ENCODE data around the gene RASGRF1.

The RASGRF1 gene

GRCh38 chr15:78957416-78958093 is 133.0 kb downstream of the RASGRF1 start:
- DNase-seq (ENCODE audit: insufficient read length) (no peak), FAIRE-seq (no peak)
- TF ChIP-seq POLR2AphosphoS5 (IDR thresholded peaks at IDR 0.05; ENCODE audit: low read depth, low read length): no peak
- TF ChIP-seq TAF1 (IDR thresholded peaks at IDR 0.05; ENCODE audit: borderline replicate concordance, low read depth, low read length): no peak
- no peak for TF ChIP-seq POLR2A (IDR thresholded peaks at IDR 0.05; ENCODE audit: low read depth, low read length)

GRCh38 chr15:78956937-78957336 is 133.6 kb downstream of the RASGRF1 start:
- FAIRE-seq (no peak), DNase-seq (ENCODE audit: insufficient read length) (no peak)
- no peak for TF ChIP-seq POLR2AphosphoS5 (IDR thresholded peaks at IDR 0.05; ENCODE audit: low read depth, low read length)
- no peak for TF ChIP-seq TAF1 (IDR thresholded peaks at IDR 0.05; ENCODE audit: borderline replicate concordance, low read depth, low read length)
- no peak for TF ChIP-seq POLR2A (IDR thresholded peaks at IDR 0.05; ENCODE audit: low read depth, low read length)

- DNase-seq (ENCODE audit: insufficient read length) (no peak), FAIRE-seq (no peak)
These were observed 135.2 kb downstream of the RASGRF1 start for GRCh38 chr15:78955355-78955754.

DNA sequence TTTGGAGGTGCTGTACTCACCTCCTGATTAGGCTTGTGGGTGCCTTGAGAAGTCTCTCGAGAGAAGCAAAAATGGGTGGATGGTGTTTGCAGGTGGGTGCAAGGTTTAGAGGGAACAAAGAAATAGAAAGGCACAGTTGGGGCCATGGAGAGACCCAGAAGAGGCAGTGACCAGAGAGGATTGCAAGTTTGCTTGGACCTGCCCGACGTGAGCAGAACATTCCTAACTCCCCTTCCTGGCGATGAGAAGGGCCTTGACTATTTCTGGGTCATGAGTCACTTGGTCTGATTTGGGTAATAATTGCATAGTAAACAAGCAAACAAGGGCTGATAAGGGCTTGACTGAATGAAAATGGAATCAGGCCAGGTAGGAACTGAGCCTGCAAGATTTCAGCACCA is 138.7 kb downstream of the RASGRF1 start:
- DNase-seq (ENCODE audit: insufficient read length) (no peak), FAIRE-seq (no peak)
- TF ChIP-seq POLR2A (IDR thresholded peaks at IDR 0.05; ENCODE audit: low read depth, low read length) (no peak), TAF1 (IDR thresholded peaks at IDR 0.05; ENCODE audit: borderline replicate concordance, low read depth, low read length) (no peak), POLR2AphosphoS5 (IDR thresholded peaks at IDR 0.05; ENCODE audit: low read depth, low read length) (no peak)

More at GRCh38 chr15:78955355-78955754, 135.2 kb downstream of the RASGRF1 start:
- no peak for TF ChIP-seq TAF1 (IDR thresholded peaks at IDR 0.05; ENCODE audit: borderline replicate concordance, low read depth, low read length)
- TF ChIP-seq POLR2AphosphoS5 (IDR thresholded peaks at IDR 0.05; ENCODE audit: low read depth, low read length): no peak
- no peak for TF ChIP-seq POLR2A (IDR thresholded peaks at IDR 0.05; ENCODE audit: low read depth, low read length)

GRCh38 chr15:78950902-78951840 is 139.4 kb downstream of the RASGRF1 start:
- no peak for DNase-seq (ENCODE audit: insufficient read length)
- peak; percentile 57 for FAIRE-seq
- TF ChIP-seq POLR2A (IDR thresholded peaks at IDR 0.05; ENCODE audit: low read depth, low read length): no peak
- no peak for TF ChIP-seq TAF1 (IDR thresholded peaks at IDR 0.05; ENCODE audit: borderline replicate concordance, low read depth, low read length)
- TF ChIP-seq POLR2AphosphoS5 (IDR thresholded peaks at IDR 0.05; ENCODE audit: low read depth, low read length): no peak

GRCh38 chr15:78950343-78950742 is 140.2 kb downstream of the RASGRF1 start:
- TF ChIP-seq TAF1 (IDR thresholded peaks at IDR 0.05; ENCODE audit: borderline replicate concordance, low read depth, low read length) (no peak), POLR2AphosphoS5 (IDR thresholded peaks at IDR 0.05; ENCODE audit: low read depth, low read length) (no peak)
- DNase-seq (ENCODE audit: insufficient read length) (no peak), FAIRE-seq (no peak)

GRCh38 chr15:78949461-78949860 is 141.1 kb downstream of the RASGRF1 start:
- DNase-seq (ENCODE audit: insufficient read length) (no peak), FAIRE-seq (no peak)
- TF ChIP-seq TAF1 (IDR thresholded peaks at IDR 0.05; ENCODE audit: borderline replicate concordance, low read depth, low read length): no peak
- TF ChIP-seq POLR2A (IDR thresholded peaks at IDR 0.05; ENCODE audit: low read depth, low read length): no peak
- no peak for TF ChIP-seq POLR2AphosphoS5 (IDR thresholded peaks at IDR 0.05; ENCODE audit: low read depth, low read length)

- no peak for FAIRE-seq
- TF ChIP-seq POLR2AphosphoS5 (IDR thresholded peaks at IDR 0.05; ENCODE audit: low read depth, low read length) (no peak), TAF1 (IDR thresholded peaks at IDR 0.05; ENCODE audit: borderline replicate concordance, low read depth, low read length) (no peak), POLR2A (IDR thresholded peaks at IDR 0.05; ENCODE audit: low read depth, low read length) (no peak)
- no peak for DNase-seq (ENCODE audit: insufficient read length)
These were observed 143.1 kb downstream of the RASGRF1 start for GRCh38 chr15:78947506-78947905.

DNA sequence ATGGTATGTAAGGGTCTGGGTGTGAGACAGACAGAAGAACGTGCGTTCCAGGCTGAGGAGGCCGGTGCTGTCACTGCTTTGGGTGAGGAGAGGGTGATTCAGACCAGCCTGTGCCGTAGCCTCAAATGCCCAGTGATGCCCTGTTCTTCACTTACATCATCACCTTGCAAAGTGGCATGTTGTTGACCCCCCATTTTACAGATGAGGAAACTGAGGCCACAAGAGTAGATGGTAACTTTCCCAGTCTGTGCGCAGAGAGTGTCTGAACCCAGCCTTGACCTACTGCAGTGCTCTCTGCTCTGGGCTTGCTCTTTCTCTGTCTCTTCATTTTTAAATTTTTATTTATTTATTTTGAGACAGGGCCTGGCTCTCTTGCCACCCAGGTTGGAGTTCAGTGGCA is 144.1 kb downstream of the RASGRF1 start:
- DNase-seq (ENCODE audit: insufficient read length) (no peak), FAIRE-seq (no peak)
- TF ChIP-seq POLR2AphosphoS5 (IDR thresholded peaks at IDR 0.05; ENCODE audit: low read depth, low read length): no peak
- no peak for TF ChIP-seq TAF1 (IDR thresholded peaks at IDR 0.05; ENCODE audit: borderline replicate concordance, low read depth, low read length)
- no peak for TF ChIP-seq POLR2A (IDR thresholded peaks at IDR 0.05; ENCODE audit: low read depth, low read length)

GRCh38 chr15:78944669-78945407 is 145.7 kb downstream of the RASGRF1 start, which contains the start of gene CTSH:
Gene CTSH, minus strand, starts transcription at chr15:78945046. Its CDS starts 65 bp downstream, at chr15:78944981.
- peak; percentile 87 for FAIRE-seq

DNA sequence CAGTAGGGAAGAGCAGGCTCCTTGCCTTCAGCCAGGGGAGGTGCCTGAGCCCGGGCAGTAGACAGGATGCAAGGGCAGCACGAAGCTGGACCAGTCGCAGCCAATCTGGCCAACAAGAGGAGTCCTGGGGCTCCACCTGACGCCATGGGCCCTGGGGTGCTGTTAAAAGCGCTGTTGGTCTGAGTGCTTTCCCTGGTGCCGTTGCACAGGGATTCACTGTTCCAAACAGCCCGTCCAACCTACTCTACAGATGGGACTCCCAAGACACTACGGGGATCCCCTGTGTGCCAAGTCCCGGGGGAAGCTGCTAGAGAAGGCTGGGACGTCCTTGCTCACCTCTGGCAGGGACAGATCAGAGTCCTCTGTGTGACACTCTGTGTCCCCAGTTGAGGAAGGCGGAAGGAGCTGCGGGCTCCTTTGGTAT is 146.4 kb downstream of the RASGRF1 start:
- DNase-seq (ENCODE audit: insufficient read length): no peak
- TF ChIP-seq POLR2A (IDR thresholded peaks at IDR 0.05; ENCODE audit: low read depth, low read length) (peak; percentile 2; the same call in 1 of the 2 replicates), POLR2AphosphoS5 (IDR thresholded peaks at IDR 0.05; ENCODE audit: low read depth, low read length) (no peak; the same call in 1 of the 2 replicates)
- FAIRE-seq: no peak

More at GRCh38 chr15:78944669-78945407, 145.7 kb downstream of the RASGRF1 start, which contains the start of gene CTSH:
- peak; percentile 85 for DNase-seq (ENCODE audit: insufficient read length)
- TF ChIP-seq POLR2AphosphoS5 (IDR thresholded peaks at IDR 0.05; ENCODE audit: low read depth, low read length) (peak; percentile 73), TAF1 (IDR thresholded peaks at IDR 0.05; ENCODE audit: borderline replicate concordance, low read depth, low read length) (peak; percentile 78), POLR2A (IDR thresholded peaks at IDR 0.05; ENCODE audit: low read depth, low read length) (peak; percentile 85; the same call in 1 of the 2 replicates)

Data from GM12892 (cell line).